GM21528 (cell line): Measurements from ENCODE around the gene SYCE1L.
"Not testable (repeated sequence)": the region's sequence is repeated elsewhere in the genome, so short reads cannot be mapped to it uniquely, and the experiment has no call there.

Source experiments
- ATAC-seq: cut with Tn5 transposase; IDR thresholded peaks from one replicate; pipeline ENCODE4 v1.9.1; 2021; ENCODE audit warnings: mild to moderate bottlenecking, moderate library complexity; ENCODE audit not compliant: unreplicated experiment, low FRiP score

The SYCE1L gene

GRCh38 chr16:77242471-77242870 lies 43.3 kb downstream of the SYCE1L start:
- ATAC-seq: not testable (repeated sequence)

- ATAC-seq: no peak
These were observed 46.9 kb downstream of the SYCE1L start for GRCh38 chr16:77246150-77246549.

GRCh38 chr16:77250400-77250799 lies 51.2 kb downstream of the SYCE1L start:
- ATAC-seq: no peak
